Activated CD8-positive, alpha-beta memory T cell treated with anti-CD3 and anti-CD28 coated beads for 4 hours (primary cell): ENCODE results near the gene PRKAR2B.

Experiments
- DNase-seq, 2 donors: peaks; one replicate each; pipeline ENCODE4 v3.0.0-alpha.2; 2020; ENCODE audit warnings: low read depth in 2 of 2

PRKAR2B gene

GRCh38 chr7:107044347-107045194, at the start of gene PRKAR2B:
PRKAR2B (plus strand) TSS chr7:107044705; CDS start chr7:107044908, 203 bp downstream.
- DNase-seq: peak; percentile 44 to 54

GRCh38 chr7:106994833-106995232, 49.7 kb upstream of the PRKAR2B start:
- DNase-seq: no peak

GRCh38 chr7:106997487-106998271, 46.8 kb upstream of the PRKAR2B start:
- no peak for DNase-seq

DNA sequence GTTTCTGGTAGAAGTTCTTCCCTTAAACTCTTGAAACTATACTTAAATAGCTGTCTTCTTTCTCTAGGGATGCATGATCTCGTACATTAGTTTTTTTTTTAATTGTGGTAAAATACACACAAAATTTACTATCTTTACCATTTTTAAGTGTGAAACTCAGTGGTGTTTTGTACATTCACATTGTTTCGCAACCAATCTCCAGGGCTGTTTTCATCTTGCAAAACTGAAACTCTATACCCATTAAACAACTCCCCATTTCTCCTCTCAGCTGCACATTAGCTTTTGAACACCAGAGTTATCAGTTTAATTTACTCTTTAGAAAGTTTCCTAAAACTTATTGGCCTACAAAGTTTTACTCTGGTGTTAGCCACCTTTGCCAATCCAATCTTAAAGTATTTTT, 45.5 kb upstream of the PRKAR2B start:
- DNase-seq: no peak

DNA sequence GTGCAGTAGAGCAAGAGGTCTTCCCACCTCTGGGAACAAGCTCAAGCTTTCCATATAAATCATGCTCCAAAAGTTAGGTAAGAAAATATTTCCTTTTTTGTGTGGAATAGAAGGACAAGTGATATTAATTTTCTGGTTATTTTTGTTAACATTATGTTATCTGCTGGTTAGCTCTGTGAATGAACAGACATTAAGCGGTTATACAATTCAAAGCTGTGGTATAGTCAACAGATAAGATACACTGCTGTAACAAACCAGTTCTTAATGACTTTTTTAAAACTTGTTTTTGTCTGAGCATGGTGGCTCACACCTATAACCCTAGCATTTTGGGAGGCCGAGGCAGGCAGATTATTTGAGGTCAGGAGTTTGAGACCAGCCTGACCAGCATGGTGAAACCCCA, 43.0 kb upstream of the PRKAR2B start:
- DNase-seq: no peak

- no peak for DNase-seq
Observed at GRCh38 chr7:107002126-107002525, 42.4 kb upstream of the PRKAR2B start.

GRCh38 chr7:107002529-107002998, 41.9 kb upstream of the PRKAR2B start:
- no peak for DNase-seq

GRCh38 chr7:107007007-107007891, 37.3 kb upstream of the PRKAR2B start:
- no peak for DNase-seq

DNA sequence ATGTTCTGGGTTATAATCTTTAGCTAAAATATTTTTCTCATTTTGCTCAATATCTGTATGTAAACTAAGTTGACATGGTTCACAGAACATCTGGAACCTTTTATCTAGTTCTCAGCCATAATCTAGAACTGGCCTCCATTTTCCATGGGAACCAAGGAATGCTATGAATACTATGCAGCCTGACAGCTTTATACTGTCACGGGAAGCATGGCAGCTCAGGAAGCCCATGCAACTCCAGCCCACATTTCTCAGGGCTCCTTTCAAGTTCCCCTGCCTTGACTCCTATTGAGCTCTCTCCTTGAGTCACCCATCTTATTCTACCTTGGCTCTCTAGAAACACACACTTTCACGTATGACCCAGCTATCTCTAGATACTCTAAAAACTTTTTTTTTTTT, 36.6 kb upstream of the PRKAR2B start:
- DNase-seq: no peak

DNA sequence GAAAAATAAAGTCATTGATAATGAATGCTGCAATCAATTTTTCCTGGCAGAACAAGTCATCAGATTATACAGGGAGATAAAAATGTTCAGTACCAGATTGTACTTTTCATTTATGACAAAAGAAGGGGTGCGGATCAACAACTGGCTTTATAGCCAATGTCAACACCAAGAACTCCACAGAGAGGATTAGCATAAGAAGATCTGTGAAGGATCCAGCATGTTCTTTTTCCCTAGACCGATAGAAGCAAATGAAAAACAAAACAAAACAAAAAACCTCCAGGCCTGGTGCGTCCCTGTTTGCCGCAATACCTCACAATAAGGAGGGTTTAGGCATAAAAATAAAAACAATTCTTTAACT, 34.7 kb upstream of the PRKAR2B start:
- no peak for DNase-seq

DNA sequence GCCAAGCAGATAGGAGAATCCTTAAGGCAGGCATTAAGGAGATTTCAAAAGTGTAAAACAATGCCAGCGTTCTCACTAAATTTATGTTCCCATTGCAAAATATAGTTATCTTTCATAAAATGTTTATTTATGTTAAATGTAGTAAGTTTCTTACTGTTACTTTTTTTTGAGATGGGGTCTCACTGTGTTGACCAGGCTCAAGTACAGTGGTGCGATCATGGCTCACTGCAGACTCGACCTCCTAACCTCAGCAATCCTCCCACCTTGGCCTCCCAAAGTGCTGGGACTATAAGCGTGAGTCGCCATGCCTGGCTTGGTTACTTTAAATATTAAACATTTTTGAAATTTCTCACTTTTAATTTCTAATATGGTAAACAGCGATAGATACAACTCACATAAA, 31.8 kb upstream of the PRKAR2B start:
- no peak for DNase-seq

GRCh38 chr7:107014387-107015023, 30.0 kb upstream of the PRKAR2B start:
- DNase-seq: no peak

DNA sequence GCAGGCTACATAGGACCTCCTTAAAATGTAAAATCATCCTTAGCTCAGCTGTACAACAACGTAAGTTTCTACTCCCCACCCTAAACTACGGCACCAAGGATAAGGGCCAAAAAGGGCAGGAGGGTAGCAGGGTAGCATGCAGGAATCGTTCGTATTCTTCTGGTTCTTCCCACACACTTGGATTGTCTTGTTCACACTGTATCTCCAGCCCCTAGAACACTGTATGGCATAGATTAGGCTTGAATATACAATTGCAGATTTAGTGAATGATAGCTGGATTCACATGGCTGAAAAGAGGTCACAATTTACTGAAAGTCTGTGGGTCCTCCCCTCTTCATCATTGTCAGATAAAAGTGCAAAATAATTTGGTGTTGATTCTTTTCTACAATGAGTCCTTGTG, 28.2 kb upstream of the PRKAR2B start:
- DNase-seq: no peak

GRCh38 chr7:107017965-107018719, 26.4 kb upstream of the PRKAR2B start:
- no peak for DNase-seq

DNA sequence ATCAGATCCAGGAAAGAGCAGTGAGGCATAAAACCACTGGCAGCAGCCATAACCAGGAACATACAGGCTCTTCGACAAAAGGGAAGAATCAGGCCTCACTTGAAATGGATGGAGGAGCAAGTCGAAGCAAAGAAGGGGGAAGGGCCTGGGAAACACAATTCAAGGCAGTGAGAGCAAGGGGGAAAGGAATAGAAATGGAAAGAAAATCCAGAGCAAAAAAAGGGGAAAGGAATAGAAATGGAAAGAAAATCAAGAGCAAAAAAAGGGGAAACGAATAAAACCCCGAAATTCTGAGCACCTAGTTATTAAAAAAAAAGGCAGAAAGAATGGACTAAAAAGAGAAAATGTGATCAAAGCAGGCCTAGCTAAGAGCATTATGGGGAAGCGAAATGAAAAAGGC, 24.1 kb upstream of the PRKAR2B start:
- DNase-seq: no peak

GRCh38 chr7:107021600-107021999, 22.9 kb upstream of the PRKAR2B start:
- DNase-seq: no peak

GRCh38 chr7:107023522-107024151, 20.9 kb upstream of the PRKAR2B start:
- DNase-seq: no peak

DNA sequence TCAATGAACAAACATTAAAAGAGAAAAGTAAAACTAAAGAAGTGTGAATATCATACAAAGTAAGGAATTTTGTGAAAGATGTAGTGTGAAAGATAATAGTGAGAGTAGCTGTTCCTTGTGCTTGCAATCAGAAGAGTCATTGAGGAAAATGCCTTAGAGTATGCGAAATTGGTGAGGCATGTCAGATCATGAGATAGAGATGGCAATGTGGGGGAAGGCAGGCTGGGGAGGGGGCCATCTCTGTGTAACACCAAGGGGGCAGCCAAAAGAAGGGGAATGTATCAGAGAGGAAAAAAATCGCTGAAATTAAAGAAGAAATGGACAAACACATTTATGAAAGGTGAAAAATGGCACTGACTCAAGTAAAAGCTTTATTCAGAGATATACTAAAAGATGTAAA, 19.6 kb upstream of the PRKAR2B start:
- DNase-seq: no peak

DNA sequence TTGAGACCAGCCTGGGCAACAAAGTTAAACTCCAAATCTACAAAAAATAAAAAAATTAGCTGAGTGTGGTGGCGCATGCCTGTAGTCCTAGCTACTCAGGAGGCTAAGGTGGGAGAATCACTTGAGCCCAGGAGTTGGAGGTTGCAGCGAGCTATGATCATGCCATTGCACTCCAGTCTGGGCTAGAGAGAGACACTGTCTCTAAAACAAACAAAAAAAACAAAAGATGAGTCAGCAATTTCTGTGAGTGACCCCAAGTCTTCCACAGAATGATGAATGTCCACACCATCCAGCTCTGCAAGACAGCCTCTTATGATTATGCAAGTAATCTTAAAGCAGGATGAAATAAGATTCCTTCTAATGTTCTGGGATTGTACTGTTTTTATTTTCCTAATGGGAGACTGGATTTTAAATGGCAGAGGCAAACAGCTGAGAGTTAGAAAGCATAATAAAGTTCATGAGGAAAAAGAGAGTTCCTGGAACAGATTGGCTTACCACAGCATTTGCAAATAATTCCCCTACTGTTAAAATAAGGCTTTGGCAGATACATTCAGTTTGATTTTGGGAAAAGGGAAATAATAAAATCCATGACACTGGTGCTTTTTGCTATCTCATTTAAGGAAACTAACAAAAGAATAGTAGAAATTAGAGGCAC, 18.9 kb upstream of the PRKAR2B start:
- DNase-seq: no peak

DNA sequence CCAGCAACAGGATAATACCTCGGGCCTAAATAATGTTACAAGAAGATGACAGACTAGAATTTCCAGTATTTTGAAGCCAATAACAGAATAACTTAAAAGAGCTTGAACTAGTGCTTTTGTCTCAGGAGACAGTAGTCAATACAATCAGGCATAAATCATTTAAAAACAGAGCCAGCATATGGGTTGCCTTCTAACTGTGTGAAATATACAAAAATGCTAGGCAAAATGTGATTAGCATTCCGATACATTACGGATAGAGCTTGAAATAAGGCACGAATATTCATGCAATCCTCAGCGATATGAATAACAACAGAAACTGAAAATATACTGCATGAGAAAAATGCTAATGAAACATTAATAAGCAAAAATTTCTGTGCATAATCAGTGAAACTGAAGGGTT, 18.3 kb upstream of the PRKAR2B start:
- no peak for DNase-seq
